ENCODE measurements around the gene LARP6.

- TF ChIP-seq CTCF (conservative IDR thresholded peaks at IDR 0.05; ENCODE audit: low read depth in 2 of 2) (no peak), EZH2 (IDR thresholded peaks at IDR 0.05; ENCODE audit: low read depth, unreplicated experiment) (no peak), POLR2AphosphoS5 (IDR thresholded peaks at IDR 0.05; ENCODE audit: low read depth) (no peak), JUNB (IDR thresholded peaks at IDR 0.05; ENCODE audit: unreplicated experiment) (no peak), EZH2phosphoT487 (IDR thresholded peaks at IDR 0.05; ENCODE audit: unreplicated experiment) (no peak), ETS1 (IDR thresholded peaks at IDR 0.05) (no peak), ZNF114 (CRISPR knock-in tag; IDR thresholded peaks at IDR 0.05) (no peak)
- TF ChIP-seq, protein P1, sequence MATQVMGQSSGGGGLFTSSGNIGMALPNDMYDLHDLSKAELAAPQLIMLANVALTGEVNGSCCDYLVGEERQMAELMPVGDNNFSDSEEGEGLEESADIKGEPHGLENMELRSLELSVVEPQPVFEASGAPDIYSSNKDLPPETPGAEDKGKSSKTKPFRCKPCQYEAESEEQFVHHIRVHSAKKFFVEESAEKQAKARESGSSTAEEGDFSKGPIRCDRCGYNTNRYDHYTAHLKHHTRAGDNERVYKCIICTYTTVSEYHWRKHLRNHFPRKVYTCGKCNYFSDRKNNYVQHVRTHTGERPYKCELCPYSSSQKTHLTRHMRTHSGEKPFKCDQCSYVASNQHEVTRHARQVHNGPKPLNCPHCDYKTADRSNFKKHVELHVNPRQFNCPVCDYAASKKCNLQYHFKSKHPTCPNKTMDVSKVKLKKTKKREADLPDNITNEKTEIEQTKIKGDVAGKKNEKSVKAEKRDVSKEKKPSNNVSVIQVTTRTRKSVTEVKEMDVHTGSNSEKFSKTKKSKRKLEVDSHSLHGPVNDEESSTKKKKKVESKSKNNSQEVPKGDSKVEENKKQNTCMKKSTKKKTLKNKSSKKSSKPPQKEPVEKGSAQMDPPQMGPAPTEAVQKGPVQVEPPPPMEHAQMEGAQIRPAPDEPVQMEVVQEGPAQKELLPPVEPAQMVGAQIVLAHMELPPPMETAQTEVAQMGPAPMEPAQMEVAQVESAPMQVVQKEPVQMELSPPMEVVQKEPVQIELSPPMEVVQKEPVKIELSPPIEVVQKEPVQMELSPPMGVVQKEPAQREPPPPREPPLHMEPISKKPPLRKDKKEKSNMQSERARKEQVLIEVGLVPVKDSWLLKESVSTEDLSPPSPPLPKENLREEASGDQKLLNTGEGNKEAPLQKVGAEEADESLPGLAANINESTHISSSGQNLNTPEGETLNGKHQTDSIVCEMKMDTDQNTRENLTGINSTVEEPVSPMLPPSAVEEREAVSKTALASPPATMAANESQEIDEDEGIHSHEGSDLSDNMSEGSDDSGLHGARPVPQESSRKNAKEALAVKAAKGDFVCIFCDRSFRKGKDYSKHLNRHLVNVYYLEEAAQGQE (IDR thresholded peaks at IDR 0.05; ENCODE audit: unreplicated experiment) = no peak
These were observed 26.2 kb downstream of the LARP6 start for GRCh38 chr15:70827721-70828120.

Data from GM23338 (cell line).